Fibroblast of pulmonary artery (primary cell): ENCODE results near the gene PI4K2B.

ENCODE experiments used
- DNase-seq: peaks from one replicate; pipeline ENCODE4 v3.0.0-alpha.2; 2010; ENCODE audit warnings: low read depth
- H3K4me3 ChIP-seq: replicated peaks from 2 replicates; pipeline ENCODE4 v1.5.1; 2011; ENCODE audit warnings: low read depth, mild to moderate bottlenecking, control low read depth, low read length, moderate library complexity
- CTCF ChIP-seq: IDR thresholded peaks from 2 replicates; pipeline ENCODE4 v1.5.1; 2011; ENCODE audit warnings: mild to moderate bottlenecking, control low read depth, low read length, inconsistent platforms; ENCODE audit errors: missing control alignments

PI4K2B gene

GRCh38 chr4:25271866-25272265 lies 38.0 kb downstream of the PI4K2B start:
- DNase-seq = peak; percentile 16
- no peak overlapping the region for H3K4me3 ChIP-seq
- no peak for TF ChIP-seq CTCF

- no peak overlapping the region for H3K4me3 ChIP-seq
- no peak for TF ChIP-seq CTCF
- no peak for DNase-seq
Observed at GRCh38 chr4:25280210-25280609, 46.4 kb downstream of the PI4K2B start.

- no peak overlapping the region for H3K4me3 ChIP-seq
- TF ChIP-seq CTCF = no peak
- no peak for DNase-seq
Observed at GRCh38 chr4:25283948-25284347, 50.1 kb downstream of the PI4K2B start.

GRCh38 chr4:25284466-25284865 lies 50.6 kb downstream of the PI4K2B start:
- no peak for DNase-seq
- no peak overlapping the region for H3K4me3 ChIP-seq
- no peak for TF ChIP-seq CTCF

GRCh38 chr4:25290490-25291067 lies 56.7 kb downstream of the PI4K2B start:
- no peak for TF ChIP-seq CTCF
- H3K4me3 ChIP-seq = no peak overlapping the region
- no peak for DNase-seq

GRCh38 chr4:25291158-25291733 lies 57.4 kb downstream of the PI4K2B start:
- H3K4me3 ChIP-seq = no peak overlapping the region
- no peak for DNase-seq
- TF ChIP-seq CTCF = no peak
